HG02571 (cell line): Measurements from ENCODE around the gene RAB3GAP1.
"Not testable (repeated sequence)": the region's sequence is repeated elsewhere in the genome, so short reads cannot be mapped to it uniquely, and the experiment has no call there.

Source experiments
- ATAC-seq: cut with Tn5 transposase; IDR thresholded peaks from one replicate; pipeline ENCODE4 v1.9.1; 2021; ENCODE audit warnings: mild to moderate bottlenecking, moderate library complexity; ENCODE audit not compliant: unreplicated experiment

The RAB3GAP1 gene

DNA sequence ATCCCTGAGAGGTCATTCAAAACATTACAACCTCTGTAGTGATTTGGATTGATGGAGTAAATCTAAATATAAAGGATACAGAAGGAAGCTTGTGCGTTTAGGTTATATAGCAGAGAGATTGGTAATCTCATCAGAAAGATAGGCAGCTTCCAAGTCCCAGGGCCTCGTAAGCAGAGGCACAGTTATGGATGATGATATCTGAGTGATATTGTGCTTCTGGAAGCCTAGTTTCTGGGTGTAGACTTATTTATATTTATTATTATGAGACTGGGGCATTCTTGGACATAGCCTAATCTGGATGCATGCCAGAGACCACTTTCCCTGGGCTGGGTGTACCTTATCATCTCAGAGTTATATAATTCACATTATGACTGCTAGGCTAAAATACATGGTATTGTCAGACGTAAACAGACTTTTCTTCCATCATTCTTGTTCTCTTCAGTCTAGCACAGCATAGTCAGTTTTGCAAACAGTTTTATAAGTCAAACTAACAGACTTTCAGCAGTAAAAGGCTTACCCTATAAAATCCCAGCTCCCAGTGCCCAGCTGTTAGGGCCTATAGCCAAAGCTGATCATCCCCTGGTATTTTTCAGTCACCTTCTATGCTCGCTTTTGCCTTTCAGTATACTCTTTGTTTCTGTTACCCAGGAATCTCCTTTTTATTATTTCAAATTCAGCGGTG is 47.9 kb downstream of the RAB3GAP1 start:
- no peak for ATAC-seq

DNA sequence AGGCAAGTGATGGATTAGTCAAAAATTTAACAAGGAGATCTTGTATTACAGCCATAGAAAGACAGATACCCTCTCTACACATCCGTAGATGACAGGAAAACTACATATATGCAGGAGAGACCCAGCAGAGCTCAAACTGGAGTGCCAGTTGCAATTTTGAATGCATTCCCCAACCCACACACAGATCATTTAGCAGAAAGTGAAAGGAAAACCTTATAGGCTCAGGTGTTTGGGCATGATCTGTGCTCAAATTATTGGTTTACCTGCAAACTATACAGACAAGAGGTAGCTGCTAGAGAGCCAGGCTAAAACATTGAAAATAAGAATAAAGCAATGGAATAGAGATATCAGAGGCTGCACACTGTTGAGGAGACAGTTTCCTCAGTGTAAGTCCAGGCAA is 51.8 kb downstream of the RAB3GAP1 start:
- ATAC-seq: no peak

DNA sequence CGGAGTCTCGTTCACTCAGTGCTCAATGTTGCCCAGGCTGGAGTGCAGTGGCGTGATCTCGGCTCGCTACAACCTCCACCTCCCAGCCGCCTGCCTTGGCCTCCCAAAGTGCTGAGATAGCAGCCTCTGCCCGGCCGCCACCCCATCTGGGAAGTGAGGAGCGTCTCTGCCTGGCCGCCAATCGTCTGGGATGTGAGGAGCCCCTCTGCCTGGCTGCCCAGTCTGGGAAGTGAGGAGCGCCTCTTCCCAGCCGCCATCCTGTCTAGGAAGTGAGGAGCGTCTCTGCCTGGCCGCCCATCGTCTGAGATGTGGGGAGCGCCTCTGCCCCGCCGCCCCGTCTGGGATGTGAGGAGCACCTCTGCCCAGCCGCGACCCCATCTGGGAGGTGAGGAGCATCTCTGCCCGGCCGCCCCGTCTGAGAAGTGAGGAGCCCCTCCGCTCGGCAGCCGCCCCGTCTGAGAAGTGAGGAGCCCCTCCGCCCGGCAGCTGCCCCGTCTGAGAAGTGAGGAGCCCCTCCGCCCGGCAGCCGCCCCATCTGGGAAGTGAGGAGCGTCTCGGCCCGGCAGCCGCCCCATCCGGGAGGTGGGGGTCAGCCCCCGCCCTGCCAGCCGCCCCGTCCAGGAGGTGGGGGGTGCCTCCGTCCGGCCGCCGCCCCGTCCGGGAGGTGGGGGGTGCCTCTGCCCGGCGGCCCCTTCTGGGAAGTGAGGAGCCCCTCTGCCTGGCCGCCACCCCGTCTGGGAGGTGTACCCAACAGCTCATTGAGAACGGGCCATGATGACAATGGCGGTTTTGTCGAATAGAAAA is 53.6 kb downstream of the RAB3GAP1 start:
- not testable (repeated sequence) for ATAC-seq

DNA sequence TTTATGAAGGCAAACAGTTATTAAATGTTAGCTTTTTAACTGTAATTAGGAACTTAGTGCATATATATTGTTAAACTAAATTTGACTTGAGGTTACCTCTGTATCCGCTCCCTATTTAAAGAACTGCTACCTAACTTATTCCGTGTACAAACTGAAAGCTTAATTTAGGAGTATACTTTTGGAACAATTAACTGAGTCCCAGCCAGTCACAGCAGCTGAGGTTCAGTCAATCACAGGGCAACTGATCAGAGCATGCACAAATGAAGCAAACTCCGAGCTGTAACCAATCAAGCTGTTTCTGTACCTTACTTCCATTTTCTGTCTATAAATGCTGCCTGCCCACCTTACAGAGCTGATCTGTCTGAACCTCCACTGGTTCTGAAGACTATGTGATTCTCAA is 61.2 kb downstream of the RAB3GAP1 start:
- ATAC-seq: no peak

DNA sequence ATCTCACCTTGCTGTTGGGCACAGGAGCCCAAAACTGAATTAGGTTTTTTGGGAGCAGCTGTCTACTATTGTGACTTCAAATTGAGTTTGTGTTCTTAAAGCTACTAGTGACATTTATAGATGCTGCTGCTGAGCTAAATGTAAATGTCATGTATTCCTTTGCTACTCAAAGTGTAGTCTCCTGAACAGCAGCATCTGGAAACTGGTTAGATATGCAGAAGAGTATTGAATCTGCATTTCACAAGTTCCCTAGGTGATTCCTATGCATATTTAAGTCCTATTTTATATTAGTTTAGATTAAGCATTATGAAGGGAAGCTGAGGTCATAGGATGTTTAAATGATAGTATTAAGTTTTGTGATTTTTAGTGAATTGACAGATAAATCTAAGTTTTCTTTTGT is 67.5 kb downstream of the RAB3GAP1 start:
- ATAC-seq: no peak

DNA sequence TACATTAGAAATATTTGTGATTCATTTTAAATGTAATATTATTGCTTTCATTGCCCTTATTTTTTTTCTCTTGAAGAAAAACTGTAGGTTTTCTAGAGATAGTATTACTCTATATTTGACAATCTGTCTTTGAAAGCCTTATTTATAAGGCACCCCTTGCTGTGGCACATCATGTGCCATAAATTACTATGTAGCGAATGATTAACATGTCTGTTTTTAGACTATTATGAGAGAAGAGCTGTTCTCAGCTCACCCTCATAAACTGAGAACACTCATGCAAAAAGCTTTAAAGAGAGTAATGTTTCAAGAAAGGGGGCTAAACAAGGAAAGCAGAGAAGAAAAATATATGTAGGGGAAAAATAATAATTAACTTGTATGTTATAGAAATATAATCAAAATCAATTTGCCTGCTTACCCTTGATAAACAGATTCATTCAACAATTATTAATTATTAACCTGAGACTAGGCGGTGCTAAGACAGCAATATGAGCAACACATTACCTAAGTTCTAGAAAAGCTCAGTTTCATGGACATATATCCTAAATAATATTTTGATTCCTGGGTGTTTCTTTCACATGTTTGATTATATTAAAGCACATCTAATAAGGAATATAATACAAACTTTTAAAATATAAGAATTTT is 69.0 kb downstream of the RAB3GAP1 start:
- ATAC-seq: no peak

DNA sequence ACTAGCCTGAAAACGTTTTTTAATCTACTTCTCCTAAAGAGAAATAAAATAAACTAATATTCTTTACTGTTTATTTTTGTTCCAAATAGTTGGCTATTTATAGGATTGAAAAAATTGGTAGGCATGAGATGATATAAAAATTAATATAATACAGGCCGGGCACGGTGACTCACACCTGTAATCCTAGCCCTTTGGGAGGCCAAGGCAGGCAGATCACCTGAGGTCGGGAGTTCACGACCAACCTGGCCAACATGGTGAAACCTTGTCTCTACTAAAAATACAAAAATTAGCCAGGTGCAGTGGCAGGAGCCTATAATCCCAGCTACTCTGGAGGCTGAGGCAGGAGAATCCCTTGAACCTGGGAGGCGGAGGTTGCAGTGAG is 69.6 kb downstream of the RAB3GAP1 start:
- not testable (repeated sequence) for ATAC-seq

DNA sequence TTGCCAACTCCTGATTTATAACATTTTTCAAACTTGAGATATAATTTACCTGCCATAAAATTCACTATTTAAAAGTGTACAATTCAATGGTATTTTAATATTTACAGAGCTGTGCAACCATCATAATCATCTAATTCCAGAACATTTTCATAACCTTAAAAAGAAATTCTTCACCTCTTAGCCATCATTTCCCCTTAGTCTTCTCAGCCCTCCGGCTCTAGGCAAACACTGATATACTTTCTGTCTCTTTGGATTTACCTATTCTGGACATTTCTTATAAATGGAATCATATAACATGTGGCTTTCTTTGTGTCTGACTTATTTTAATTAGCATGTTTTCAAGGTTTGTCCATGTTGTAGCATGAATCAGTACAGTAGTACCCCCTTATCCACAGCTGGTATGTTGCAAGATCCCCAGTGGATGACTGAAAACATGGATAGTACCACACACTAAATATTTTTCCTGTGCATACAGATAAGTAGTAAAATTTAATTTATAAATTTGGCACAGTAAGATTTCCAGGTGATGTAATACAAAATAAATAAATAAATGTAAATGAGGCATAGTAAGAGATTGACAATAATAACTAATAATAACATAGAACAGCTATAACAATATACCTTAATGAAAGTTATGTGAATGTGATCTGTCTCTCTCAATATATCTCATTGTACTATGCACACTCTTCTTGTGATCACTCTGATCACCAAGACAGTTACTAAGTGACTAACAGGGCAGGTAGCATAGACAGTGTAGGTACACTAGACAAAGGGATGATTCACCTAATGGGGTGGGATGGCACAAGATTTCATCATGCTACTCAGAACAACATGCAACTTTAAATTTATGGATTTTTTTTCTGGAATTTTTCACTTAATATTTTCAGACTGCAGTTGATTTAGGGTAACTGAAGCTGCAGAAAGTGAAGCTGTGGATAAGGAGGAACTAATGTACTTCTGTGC is 73.1 kb downstream of the RAB3GAP1 start:
- no peak for ATAC-seq

DNA sequence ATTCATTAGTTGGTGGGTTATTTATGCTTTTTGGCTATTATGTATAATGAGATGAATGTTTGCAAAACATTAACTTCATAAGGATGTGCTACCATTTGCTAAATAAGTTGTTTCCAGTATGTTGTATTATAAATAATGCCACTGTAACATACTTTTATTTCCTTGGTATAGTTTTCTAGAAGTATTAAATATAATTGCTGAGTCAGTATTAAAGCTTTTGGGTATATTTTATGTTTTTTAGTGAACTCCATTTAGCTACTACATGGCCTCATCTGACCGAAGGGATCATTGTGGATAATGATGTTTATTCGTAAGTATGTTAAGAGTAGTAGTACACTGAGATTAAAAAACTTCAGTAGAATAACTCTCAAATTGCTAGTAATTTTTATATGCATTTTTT is 73.8 kb downstream of the RAB3GAP1 start:
- ATAC-seq: no peak

DNA sequence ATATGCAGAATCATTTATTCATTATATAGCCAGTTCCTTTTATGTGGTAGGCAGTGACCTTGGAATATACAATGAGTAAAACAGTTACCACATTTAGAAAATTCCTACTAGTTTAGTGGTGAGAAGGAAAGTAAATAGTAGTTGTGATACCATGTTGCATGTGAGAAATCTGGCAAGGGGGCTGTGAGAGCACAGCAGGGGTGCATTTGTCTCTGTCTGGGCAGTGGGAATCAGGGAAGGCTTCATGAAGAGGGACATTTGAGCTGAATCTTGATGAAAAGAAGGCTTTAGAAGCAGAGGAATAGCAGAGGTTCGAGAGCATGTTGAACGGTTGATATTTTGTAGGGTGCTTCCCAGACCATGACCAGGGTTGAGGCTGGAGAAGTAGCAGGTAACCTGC is 78.7 kb downstream of the RAB3GAP1 start:
- ATAC-seq: no peak

DNA sequence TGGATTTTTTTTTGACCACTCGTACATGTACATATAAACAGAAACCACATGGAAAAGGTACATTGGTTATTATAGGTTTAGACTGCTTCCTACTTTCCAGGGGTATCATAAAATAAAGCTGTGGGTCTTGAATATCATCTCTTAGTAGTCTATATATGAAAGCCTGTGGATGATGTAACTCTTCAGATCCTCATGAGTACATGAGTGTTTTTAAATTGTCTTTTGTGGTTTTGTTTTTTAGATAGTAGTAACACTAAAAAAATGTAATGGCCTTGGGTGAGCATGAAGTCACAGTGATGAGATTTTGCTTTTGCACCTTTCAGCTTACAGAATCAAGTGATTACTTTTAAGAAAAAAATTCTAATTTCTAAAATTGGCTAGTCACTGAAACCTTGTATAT is 80.2 kb downstream of the RAB3GAP1 start:
- ATAC-seq: no peak

DNA sequence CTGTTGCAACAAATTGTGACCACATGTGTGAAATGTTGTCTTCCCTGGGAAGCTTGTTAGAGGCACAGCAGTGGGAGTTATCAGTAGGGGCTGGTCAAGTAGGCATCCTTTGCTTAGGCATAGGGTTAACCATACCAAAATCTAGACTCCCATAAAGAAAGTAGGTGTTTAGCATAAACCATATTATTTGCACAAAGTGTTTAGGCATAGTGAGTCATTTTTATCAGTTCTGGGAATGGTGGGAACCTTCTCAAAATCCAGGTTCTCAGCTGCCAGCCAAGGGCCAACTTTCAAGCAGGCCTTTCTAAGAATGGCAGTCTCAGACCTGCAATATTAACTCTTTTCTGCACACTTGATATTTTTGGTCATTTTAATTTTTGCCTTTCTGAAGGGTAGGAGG is 88.5 kb downstream of the RAB3GAP1 start:
- no peak for ATAC-seq

DNA sequence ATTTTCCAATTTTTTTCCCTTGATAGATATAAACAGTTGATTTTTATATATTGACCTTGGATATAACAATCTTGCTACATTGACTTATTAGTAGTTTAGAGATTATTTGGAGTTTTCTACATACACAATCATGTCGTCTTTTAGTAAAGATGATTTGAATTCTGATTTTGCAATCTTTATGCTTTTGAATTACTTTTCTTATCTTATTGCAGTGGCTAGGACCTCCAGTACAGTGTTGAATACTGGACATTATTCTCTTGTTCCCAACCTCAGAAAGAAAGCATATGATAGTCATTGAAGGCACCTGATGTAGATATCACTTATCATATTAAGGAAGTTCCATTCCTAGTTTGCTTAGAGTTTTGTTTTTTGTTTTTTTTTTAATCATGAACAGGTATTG is 90.2 kb downstream of the RAB3GAP1 start:
- ATAC-seq: no peak

DNA sequence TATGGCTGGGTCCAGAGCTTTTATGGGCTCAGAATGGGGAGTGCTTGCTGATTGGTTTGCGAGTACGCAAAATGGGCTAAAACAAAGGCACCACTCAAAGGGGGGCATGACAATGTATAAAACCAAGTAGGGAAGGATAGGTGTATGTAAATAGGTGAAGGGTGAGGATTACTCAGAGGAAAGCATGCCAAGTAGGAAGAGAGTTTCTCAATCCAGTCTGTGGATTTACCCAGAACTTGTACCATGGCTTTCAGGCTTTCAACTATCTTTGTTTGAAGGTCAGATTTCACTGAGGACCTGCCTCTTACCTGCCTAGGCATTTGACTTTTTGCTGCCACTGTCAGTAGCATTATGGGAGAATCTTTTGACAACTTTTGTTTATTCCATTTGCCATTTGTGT is 92.3 kb downstream of the RAB3GAP1 start:
- ATAC-seq: no peak

DNA sequence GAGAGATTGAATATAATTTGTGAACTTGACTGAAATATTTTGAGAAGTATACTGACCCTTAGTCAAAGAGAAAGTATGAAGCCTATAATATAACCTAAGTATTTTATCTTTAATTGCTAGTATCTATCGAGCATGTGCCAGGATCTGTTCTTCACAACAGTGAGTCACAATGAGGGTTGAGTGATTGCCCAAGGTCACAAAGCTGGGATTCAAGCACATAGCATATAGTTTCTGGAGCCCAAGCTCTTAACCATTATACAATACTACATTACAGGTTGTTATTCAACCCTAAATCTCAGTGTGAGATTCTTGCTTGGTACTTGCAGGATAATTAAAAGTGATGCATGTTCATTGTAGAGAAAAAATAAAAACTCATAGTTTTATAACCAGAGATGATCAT is 97.2 kb downstream of the RAB3GAP1 start:
- ATAC-seq: no peak

DNA sequence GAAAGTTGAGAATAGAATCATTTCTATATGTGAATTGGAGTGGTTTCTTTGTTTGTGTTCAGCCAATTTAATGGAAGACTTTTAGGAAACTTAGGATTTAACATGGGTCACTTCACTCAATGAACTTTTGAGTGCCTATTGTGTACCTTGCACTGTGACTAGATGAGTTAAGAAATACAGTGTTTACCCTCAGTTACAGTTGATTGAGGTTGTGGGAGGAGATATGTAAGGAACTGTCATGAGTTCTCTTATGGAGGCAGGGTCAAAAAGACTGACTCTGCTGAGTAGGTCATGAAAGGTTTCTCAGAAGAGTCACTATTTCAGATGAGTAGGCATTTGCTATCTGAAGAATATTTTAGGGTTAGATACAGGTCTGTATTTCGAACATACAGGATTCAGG is 98.6 kb downstream of the RAB3GAP1 start:
- no peak for ATAC-seq

DNA sequence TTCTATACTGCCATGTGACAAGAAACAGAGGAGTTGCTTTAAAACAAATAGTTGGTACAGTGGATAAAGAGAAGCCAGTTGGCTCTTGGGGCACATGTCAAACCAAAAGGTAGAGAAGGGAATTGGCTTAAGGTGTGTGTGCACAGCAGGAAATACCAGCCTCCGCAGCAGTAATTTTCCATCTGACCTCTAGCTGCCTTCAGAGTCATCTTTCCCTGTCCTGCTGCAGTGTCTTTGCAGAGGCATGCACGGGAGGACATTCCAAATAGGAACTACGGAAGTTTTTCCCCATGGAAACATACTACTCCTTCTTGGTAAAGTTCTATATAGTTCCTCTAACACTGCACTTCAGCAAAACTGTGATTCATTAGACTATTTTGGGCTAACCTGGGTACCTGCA is 99.5 kb downstream of the RAB3GAP1 start:
- no peak for ATAC-seq

DNA sequence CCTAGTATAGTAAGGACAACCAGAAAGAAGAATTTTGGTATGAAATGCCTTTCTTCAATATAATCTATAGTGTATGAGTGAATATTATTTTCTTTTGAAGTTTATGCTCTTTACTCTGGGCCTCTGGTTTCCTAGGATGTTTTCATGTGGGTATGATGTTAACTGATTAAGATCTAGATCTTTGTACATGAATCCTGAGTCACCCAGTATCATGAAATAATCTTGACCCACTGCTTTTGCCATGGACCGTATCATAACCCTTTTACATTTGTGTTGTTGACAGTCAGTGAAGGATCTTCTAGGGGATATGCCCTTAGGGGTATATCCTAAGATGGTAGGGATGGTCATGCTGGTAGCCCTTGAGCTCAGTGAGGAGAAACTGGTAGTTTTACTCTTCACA is 100.3 kb downstream of the RAB3GAP1 start:
- no peak for ATAC-seq

DNA sequence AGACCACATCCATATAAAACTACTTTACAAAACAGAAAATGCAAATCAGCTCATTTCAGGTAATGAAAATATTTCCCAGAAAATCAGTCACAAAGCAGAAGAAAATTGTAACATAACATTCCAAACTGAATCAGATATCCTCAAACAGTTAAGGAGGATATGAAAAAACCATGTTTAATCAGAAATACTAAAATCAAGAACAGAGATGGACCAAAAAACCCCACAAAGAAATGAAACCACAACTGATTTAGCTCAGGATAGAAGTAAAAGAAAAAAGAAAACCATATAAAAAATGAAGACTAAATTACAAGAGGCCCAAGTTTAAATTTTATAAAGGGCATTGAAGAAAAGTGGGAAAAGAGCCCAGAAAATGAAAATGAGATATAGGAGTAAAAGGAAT is 102.9 kb downstream of the RAB3GAP1 start:
- no peak for ATAC-seq

DNA sequence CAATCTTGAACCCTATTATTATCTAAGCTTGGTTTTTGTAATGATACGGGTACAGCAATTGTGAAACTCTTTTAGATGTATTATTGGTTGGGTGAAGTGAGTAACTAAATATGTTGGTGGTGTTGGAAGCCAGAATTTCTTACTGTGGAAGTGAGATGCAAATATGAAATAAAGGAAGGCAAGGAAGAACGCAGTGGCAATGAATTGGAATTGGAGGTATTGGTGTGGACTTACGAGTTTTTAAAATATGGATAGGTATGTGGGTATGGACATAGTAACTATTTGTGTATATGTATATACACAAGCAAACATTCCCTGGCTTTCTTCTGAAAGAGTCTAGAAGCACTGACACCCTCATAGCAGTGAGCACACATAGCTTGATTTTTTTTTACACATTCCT is 105.8 kb downstream of the RAB3GAP1 start:
- no peak for ATAC-seq

DNA sequence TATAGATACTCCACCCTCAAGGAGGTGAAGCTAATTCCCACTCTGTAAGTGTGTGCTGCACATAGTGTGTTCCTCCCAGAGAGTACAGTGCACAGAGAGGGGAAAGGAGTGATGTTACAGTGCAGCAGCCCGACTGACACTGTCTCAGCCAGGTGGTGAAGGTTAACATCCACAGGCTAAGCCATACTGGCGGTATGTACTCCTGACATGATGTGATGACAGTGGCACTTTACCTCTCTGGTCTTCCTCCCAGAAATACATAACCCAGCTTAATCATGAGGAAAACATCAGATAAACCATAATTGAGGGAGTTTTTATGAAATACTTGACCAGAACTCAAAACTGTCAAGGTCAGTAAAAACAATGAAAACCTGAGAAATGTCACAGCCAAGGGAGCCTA is 107.1 kb downstream of the RAB3GAP1 start:
- no peak for ATAC-seq
